Measurements from ENCODE around the gene FYN. TPM values are rescaled to one million over a fixed set of nuclear protein-coding genes. Genes with fewer than 3 reads are reported as not detected.
A peak's percentile ranks its signal among the peaks of the same experiment; 100 is the strongest.

Gene FYN
- total RNA-seq, 2 donors from 2014 or later = 11.3 to 21.5 TPM

GRCh38 chr6:111752476-111752875 lies 120.8 kb downstream of the FYN start:
- Histone ChIP-seq H3K4me1 (no peaks in the 10 kb centered on the region), H3K9ac (ENCODE audit: low read depth in 2 of 2, low read length in 2 of 2) (no peak overlapping the region), H3K36me3 (no peaks in the 10 kb centered on the region), H3K4me3 (no peak overlapping the region), H3K27me3 (no peaks in the 10 kb centered on the region), H3K27ac (no peak overlapping the region), H3K9me3 (no peaks in the 10 kb centered on the region)
- DNase-seq = no peak
- intact Hi-C loops (cut with DNase I) = no loop called here
- no peak for TF ChIP-seq CTCF (IDR thresholded peaks at IDR 0.05)

GRCh38 chr6:111750753-111751673 lies 122.2 kb downstream of the FYN start:
- no peak for DNase-seq
- H3K9ac ChIP-seq (ENCODE audit: low read depth in 2 of 2, low read length in 2 of 2) = no peak overlapping the region
- no peaks in the 10 kb centered on the region for H3K9me3 ChIP-seq
- H3K4me1 ChIP-seq = no peaks in the 10 kb centered on the region
- no peak for TF ChIP-seq CTCF (IDR thresholded peaks at IDR 0.05)
- intact Hi-C loops (cut with DNase I) = no loop called here
- no peaks in the 10 kb centered on the region for H3K27me3 ChIP-seq
- no peaks in the 10 kb centered on the region for H3K36me3 ChIP-seq
- H3K4me3 ChIP-seq = no peak overlapping the region
- H3K27ac ChIP-seq = peak overlapping the region; percentile 11

GRCh38 chr6:111750153-111750552 lies 123.1 kb downstream of the FYN start:
- no peak for DNase-seq
- intact Hi-C loops (cut with DNase I) = no loop called here
- H3K27me3 ChIP-seq = no peaks in the 10 kb centered on the region
- H3K36me3 ChIP-seq = no peaks in the 10 kb centered on the region
- H3K27ac ChIP-seq = no peak overlapping the region
- H3K4me1 ChIP-seq = no peaks in the 10 kb centered on the region
- TF ChIP-seq CTCF (IDR thresholded peaks at IDR 0.05) = no peak
- H3K4me3 ChIP-seq = no peak overlapping the region
- no peak overlapping the region for H3K9ac ChIP-seq (ENCODE audit: low read depth in 2 of 2, low read length in 2 of 2)
- no peaks in the 10 kb centered on the region for H3K9me3 ChIP-seq

- Histone ChIP-seq H3K4me3 (no peak overlapping the region), H3K9ac (ENCODE audit: low read depth in 2 of 2, low read length in 2 of 2) (no peak overlapping the region), H3K9me3 (no peaks in the 10 kb centered on the region), H3K27me3 (no peaks in the 10 kb centered on the region), H3K36me3 (no peaks in the 10 kb centered on the region), H3K4me1 (no peaks in the 10 kb centered on the region), H3K27ac (no peak overlapping the region)
- DNase-seq = no peak
- intact Hi-C loops (cut with DNase I) = no loop called here
- TF ChIP-seq CTCF (IDR thresholded peaks at IDR 0.05) = no peak
These were observed 125.0 kb downstream of the FYN start for GRCh38 chr6:111748231-111748647.

GRCh38 chr6:111747829-111748228 lies 125.4 kb downstream of the FYN start:
- H3K4me3 ChIP-seq = no peak overlapping the region
- TF ChIP-seq CTCF (IDR thresholded peaks at IDR 0.05) = no peak
- DNase-seq = no peak
- H3K36me3 ChIP-seq = no peaks in the 10 kb centered on the region
- no peaks in the 10 kb centered on the region for H3K4me1 ChIP-seq
- no peaks in the 10 kb centered on the region for H3K27me3 ChIP-seq
- intact Hi-C loops (cut with DNase I) = no loop called here
- H3K9ac ChIP-seq (ENCODE audit: low read depth in 2 of 2, low read length in 2 of 2) = no peak overlapping the region
- no peaks in the 10 kb centered on the region for H3K9me3 ChIP-seq
- no peak overlapping the region for H3K27ac ChIP-seq
